AG04450 (cell line): ENCODE data around the gene SPATA46. TPM values are rescaled to one million over a fixed set of nuclear protein-coding genes. Genes with fewer than 3 reads are reported as not detected.

ENCODE experiments used
- CTCF ChIA-PET: fragments of 300-600, 350-600 bp; formaldehyde crosslinking; extraction: SDS; loops from one replicate; lab custom pipeline; 2022; ENCODE audit warnings: antibody characterized with exemption, inconsistent platforms; lab: Charles Lee
- POLR2A ChIA-PET: fragments of 350-600 bp; formaldehyde crosslinking; extraction: SDS; loops from one replicate; lab custom pipeline; 2021; ENCODE audit warnings: antibody characterized with exemption, inconsistent platforms; lab: Yijun Ruan, JAX
- DNase-seq: peaks from one replicate; pipeline ENCODE4 v3.0.0-alpha.2; 2011; ENCODE audit warnings: low read depth, low spot score
- H3K27ac ChIP-seq: one replicate; pipeline ENCODE4 v1.5.1; 2012; ENCODE audit warnings: low read depth, low read length, control low read depth
- H3K27me3 ChIP-seq: one replicate; pipeline ENCODE4 v1.6.0; 2012; ENCODE audit warnings: low read length; ENCODE audit not compliant: control insufficient read depth, insufficient read depth
- H3K4me3 ChIP-seq: 2 replicates; pipeline ENCODE4 v1.5.1; 2011; ENCODE audit warnings: mild to moderate bottlenecking, low read depth, low read length, control low read depth
- H3K9me3 ChIP-seq: 2 replicates; pipeline ENCODE4 v1.5.1; 2012; ENCODE audit warnings: low read length; ENCODE audit not compliant: control insufficient read depth, insufficient read depth
- polyA plus RNA-seq: library from polyadenylated mRNA; depleted of rRNA; stranded (reverse); fragments of >200 nt; gene quantifications from 2 replicates; pipeline ENCODE4 v1.2.3, GENCODE V29; 2011; rRNA removed
- small RNA-seq: library from RNA; depleted of rRNA; stranded (forward); fragments of <200 nt; gene quantifications from one replicate; pipeline ENCODE3, GENCODE V24; 2012; ENCODE audit warnings: low read depth; ENCODE audit not compliant: insufficient read length
- TF ChIP-seq, protein P1 (sequence below): IDR thresholded peaks from 2 replicates; pipeline ENCODE4 v1.5.1; 2011; ENCODE audit warnings: low read depth, low read length, control low read depth, inconsistent platforms

The SPATA46 gene
- polyA plus RNA-seq, 1 experiment = not detected

DNA sequence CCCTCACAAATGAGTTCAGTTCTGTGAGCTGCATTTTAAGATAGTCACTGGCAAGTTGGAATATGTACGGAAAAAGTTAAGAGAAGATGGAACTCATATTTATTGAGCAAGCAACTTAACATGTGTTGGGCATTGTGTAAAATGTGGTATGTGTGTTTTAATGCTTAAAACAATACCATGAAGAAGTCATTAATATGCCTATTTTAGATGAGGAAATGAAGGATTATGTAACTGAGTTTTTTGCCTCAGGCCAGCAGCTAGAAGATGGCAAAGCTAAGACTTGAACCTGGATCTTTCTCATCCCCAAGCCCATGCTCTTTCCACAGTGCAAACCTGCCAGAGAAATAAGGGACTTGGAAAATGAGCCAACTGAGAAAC is 48.9 kb downstream of the SPATA46 start:
- DNase-seq = no peak
- TF ChIP-seq, protein P1, sequence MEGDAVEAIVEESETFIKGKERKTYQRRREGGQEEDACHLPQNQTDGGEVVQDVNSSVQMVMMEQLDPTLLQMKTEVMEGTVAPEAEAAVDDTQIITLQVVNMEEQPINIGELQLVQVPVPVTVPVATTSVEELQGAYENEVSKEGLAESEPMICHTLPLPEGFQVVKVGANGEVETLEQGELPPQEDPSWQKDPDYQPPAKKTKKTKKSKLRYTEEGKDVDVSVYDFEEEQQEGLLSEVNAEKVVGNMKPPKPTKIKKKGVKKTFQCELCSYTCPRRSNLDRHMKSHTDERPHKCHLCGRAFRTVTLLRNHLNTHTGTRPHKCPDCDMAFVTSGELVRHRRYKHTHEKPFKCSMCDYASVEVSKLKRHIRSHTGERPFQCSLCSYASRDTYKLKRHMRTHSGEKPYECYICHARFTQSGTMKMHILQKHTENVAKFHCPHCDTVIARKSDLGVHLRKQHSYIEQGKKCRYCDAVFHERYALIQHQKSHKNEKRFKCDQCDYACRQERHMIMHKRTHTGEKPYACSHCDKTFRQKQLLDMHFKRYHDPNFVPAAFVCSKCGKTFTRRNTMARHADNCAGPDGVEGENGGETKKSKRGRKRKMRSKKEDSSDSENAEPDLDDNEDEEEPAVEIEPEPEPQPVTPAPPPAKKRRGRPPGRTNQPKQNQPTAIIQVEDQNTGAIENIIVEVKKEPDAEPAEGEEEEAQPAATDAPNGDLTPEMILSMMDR = no peak
- peaks cover 15% of the 10 kb centered on the region for H3K27me3 ChIP-seq
- no peak overlapping the region for H3K4me3 ChIP-seq
- CTCF ChIA-PET = no interaction called here
- H3K27ac ChIP-seq = no peak overlapping the region
- H3K9me3 ChIP-seq = no peaks in the 10 kb centered on the region
- POLR2A ChIA-PET = no interaction called here

DNA sequence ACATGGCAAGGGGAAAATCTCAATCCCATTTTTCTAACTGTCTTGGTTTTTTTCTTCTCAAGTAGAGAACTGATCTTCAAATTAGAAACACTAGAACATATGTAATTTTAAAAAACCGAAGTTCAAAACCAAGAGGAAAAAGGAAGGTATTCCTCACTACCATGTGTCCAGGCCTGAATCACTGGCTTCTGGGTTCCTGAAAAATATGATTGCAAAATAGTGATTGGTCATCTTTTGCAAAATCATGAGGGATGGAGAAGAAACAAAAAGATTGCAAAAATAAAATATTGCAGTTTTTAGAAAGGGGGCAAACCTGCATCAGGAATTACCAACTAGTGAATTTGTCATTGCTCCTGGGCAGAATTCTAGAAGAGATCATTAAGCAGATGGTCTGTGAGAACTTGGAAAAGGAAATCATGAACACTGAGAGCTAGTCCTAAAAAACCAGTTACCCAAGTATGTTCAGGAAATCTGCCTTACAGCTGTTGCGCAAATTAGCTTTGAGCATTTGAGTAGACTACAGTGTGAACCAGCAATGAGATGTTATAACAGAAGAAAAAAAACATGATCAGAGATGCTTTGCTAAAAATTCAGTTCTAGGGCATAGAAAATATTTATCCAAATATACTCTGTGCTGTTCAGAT is 49.4 kb downstream of the SPATA46 start:
- no peaks in the 10 kb centered on the region for H3K9me3 ChIP-seq
- POLR2A ChIA-PET = no interaction called here
- no peak for DNase-seq
- TF ChIP-seq, protein P1 = no peak
- CTCF ChIA-PET = no interaction called here
- H3K27me3 ChIP-seq = peaks cover 11% of the 10 kb centered on the region
- H3K4me3 ChIP-seq = no peak overlapping the region
- H3K27ac ChIP-seq = no peak overlapping the region

DNA sequence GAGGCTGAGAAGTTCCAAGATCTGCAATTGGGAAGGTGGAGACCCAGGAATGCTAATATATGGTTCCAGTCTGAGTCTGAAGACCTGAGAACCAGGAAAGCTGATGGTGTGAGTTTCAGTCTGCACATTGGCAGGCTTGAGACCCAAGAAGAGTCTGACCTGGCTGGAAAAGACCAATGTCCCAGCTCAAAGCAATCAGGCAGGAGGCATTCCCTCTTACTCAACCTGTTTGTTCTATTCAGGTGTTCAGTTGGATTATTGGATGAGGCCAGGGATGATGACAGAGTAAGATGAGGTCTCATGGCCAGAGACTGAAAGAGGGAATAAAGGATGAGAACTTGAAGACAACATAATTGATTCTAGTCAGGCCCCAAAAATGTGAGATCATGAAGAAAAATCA is 50.1 kb downstream of the SPATA46 start:
- Histone ChIP-seq H3K27me3 (peaks cover 10% of the 10 kb centered on the region), H3K9me3 (no peaks in the 10 kb centered on the region), H3K4me3 (no peak overlapping the region), H3K27ac (no peak overlapping the region)
- TF ChIP-seq, protein P1 = no peak
- no peak for DNase-seq
- CTCF ChIA-PET = no interaction called here
- POLR2A ChIA-PET = no interaction called here

DNA sequence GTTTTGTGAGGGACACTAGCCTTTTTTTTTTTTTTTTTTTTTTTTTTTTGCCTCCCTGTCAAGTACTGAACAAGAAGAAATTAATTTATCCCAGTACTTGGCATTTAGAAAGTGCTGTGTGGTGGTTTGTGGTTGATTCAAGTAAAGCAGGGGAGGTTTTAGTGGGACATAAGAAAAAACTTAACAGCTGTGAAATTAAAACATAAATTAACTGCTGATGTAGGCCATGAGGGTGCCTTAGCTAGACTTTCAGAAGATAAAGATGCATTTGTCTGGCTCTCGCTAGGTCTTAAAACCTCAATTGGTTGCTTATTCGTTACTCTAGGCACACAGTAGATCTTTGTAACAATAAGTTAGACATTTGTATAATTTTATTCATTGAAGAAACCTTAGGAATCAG is 52.3 kb downstream of the SPATA46 start:
- DNase-seq = no peak
- CTCF ChIA-PET = no interaction called here

More for the DNA sequence above, 52.3 kb downstream of the SPATA46 start:
- TF ChIP-seq, protein P1 = no peak
- POLR2A ChIA-PET = no interaction called here
- Histone ChIP-seq H3K27ac (no peak overlapping the region), H3K9me3 (no peaks in the 10 kb centered on the region), H3K27me3 (peaks cover 7% of the 10 kb centered on the region), H3K4me3 (no peak overlapping the region)

Small RNAs within 50 kb of the gene (small RNA-seq; reads per million reads assigned to genes)
- gene MIR556 (not detected), gene RNA5SP61 (not detected)

Other genes starting within 250 kb of the SPATA46 start
- gene C1orf226, start 4.9 kb upstream of the SPATA46 start, polyA plus RNA-seq = 0.07 and 0.11 TPM in 2 replicates
- not detected in 2 replicates for gene SH2D1B, start 35.3 kb upstream of the SPATA46 start, polyA plus RNA-seq
- gene UHMK1, start 121.0 kb upstream of the SPATA46 start, polyA plus RNA-seq = 34.7 and 48.2 TPM in 2 replicates
- 68.5 and 85.7 TPM in 2 replicates for gene UAP1, start 184.9 kb upstream of the SPATA46 start, polyA plus RNA-seq